DND-41 (cell line): ENCODE data around the gene SURF2.

ENCODE experiments used
- CTCF ChIP-seq: IDR thresholded peaks from 2 replicates; pipeline ENCODE4 v1.5.1; 2012; ENCODE audit warnings: borderline replicate concordance, low read length, moderate library complexity, mild to moderate bottlenecking; ENCODE audit not compliant: poor library complexity, severe bottlenecking; ENCODE audit errors: extremely low read depth
- EZH2 ChIP-seq: IDR thresholded peaks from 3 replicates; pipeline ENCODE4 v1.6.1; 2012; ENCODE audit warnings: borderline replicate concordance, low read depth, mild to moderate bottlenecking, moderate library complexity, low read length, inconsistent platforms; ENCODE audit not compliant: severe bottlenecking

- TF ChIP-seq CTCF (no peak), EZH2 (no peak)
Observed at GRCh38 chr9:133323991-133324703, 32.2 kb upstream of the SURF2 start.
